ENCODE results near the gene HBA2. TPM values are rescaled to one million over a fixed set of nuclear protein-coding genes. Genes with fewer than 3 reads are reported as not detected.
"Not testable (repeated sequence)": the region's sequence is repeated elsewhere in the genome, so short reads cannot be mapped to it uniquely, and the experiment has no call there.

The HBA2 gene
- total RNA-seq = 100 to 1,000 TPM in 1 of 4 donors, 1 to 10 TPM in 2, not detected in 1; 3.7 to 109 (median 8.2) TPM
- polyA plus RNA-seq = 1 to 10 TPM; 4.2 to 7.1 (median 5.3) TPM

- H3K4me3 ChIP-seq; H3K36me3 ChIP-seq; H3K9me3 ChIP-seq; DNase-seq; H3K27ac ChIP-seq; H3K4me1 ChIP-seq; intact Hi-C loops (cut with DNase I): not testable (repeated sequence)
- peaks cover 29 to 76% (median 61%) of the 10 kb centered on the region in 3 donors for H3K27me3 ChIP-seq
- WGBS, 2 donors = no CpG with 5 or more reads among the region's 74 CpGs
Measured at GRCh38 chr16:172374-172941, at the start of gene HBA2. HBA2 (plus strand) TSS chr16:172876; CDS start chr16:172913, 37 bp downstream.

DNA sequence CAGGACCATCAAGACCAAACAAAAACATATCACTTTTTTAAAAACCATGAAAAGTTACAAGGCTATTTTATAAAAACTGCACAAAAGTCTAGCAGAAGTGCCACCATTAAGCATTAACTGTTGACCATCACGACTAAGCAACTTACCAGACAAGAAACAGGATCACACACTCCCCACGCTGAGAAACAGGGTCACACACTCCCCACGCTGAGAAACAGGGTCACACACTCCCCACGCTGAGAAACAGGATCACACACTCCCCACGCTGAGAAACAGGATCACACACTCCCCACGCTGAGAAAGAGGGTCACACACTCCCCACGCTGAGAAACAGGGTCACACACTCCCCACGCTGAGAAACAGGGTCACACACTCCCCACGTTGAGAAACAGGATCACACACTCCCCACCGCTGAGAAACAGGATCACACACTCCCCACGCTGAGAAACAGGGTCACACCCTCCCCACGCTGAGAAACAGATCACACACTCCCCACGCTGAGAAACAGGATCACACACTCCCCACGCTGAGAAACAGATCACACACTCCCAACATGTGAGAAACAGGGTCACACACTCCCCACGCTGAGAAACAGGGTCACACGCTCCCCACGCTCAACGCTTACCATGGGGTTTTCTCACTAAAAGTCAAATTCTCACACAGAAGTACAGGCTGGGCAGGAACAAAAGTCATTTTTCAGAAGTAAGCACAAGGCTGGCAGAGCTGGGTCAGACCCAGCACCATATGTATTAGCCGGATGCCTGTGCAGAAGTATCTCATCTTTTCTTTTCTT, 48.9 kb upstream of the HBA2 start:
- DNase-seq; H3K27ac ChIP-seq; intact Hi-C loops (cut with DNase I); H3K27me3 ChIP-seq; H3K9me3 ChIP-seq; H3K4me3 ChIP-seq; H3K4me1 ChIP-seq: not testable (repeated sequence)
- peaks cover 0 to 12% (median 0%) of the 10 kb centered on the region in 4 donors for H3K36me3 ChIP-seq
- 87 to 88% methylated on average over 19 of the region's 19 CpGs for WGBS, 2 donors

DNA sequence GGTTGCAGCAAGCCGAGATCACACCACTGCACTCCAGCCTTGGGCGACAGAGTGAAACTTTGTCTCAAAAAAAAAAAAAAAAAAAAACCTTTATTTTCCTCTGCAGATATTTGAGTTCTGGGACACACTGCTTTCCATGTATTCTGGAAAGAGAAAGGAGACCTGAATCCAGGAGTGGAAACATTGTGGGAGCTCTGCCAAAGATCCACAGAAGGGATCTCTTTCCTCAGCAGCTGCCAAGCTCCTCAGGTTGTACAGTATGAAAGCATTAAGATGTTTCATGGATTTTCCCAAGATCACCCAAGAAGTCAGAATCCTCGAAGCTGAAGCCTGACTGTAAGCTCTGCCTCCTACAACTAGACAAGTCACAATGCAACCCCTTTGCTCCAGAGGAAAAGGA, 47.7 kb upstream of the HBA2 start:
- Histone ChIP-seq H3K27me3 (no peaks in the 10 kb centered on the region), H3K9me3 (no peaks in the 10 kb centered on the region), H3K4me1 (no peaks in the 10 kb centered on the region), H3K27ac (no peak overlapping the region), H3K36me3 (peaks cover 0 to 12% (median 0%) of the 10 kb centered on the region in 4 donors), H3K4me3 (no peak overlapping the region)
- intact Hi-C loops (cut with DNase I) = no loop called here
- TF ChIP-seq CTCF (IDR thresholded peaks at IDR 0.05) = no peak
- no peak for TF ChIP-seq POLR2AphosphoS5 (IDR thresholded peaks at IDR 0.05)
- TF ChIP-seq POLR2A (IDR thresholded peaks at IDR 0.05) = no peak
- no peak for TF ChIP-seq EP300 (IDR thresholded peaks at IDR 0.05)
- 95 to 96% methylated on average over 3 of the region's 3 CpGs for WGBS, 2 donors
- DNase-seq = no peak

DNA sequence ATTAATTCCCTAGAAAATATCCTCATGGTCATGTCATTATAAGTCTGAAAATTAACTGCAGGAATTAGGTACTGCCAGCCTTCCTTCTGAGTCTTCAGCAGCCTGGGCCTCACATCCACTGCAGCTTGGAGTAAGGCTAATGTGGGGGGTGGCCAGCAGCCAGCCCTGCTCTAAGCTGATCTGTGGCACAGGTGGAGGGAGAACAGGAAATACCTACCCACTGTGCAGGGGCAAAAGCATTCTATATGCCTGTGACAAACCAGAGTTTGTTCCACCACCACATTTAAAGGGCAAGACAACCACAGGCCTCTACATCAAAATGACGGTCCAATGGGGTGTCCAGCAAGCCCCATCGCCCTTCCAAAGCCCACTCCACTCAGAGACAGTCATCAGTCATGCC, 43.6 kb upstream of the HBA2 start:
- Histone ChIP-seq H3K9me3 (no peaks in the 10 kb centered on the region), H3K27me3 (no peaks in the 10 kb centered on the region), H3K4me3 (no peak overlapping the region), H3K4me1 (no peaks in the 10 kb centered on the region), H3K27ac (no peak overlapping the region), H3K36me3 (peaks cover 0 to 7% (median 0%) of the 10 kb centered on the region in 4 donors)
- WGBS, 2 donors = 85 to 96% methylated on average over 2 of the region's 2 CpGs
- no peak for DNase-seq
- intact Hi-C loops (cut with DNase I) = no loop called here
- TF ChIP-seq POLR2A (IDR thresholded peaks at IDR 0.05) = no peak
- TF ChIP-seq POLR2AphosphoS5 (IDR thresholded peaks at IDR 0.05) = no peak
- TF ChIP-seq EP300 (IDR thresholded peaks at IDR 0.05) = no peak
- no peak for TF ChIP-seq CTCF (IDR thresholded peaks at IDR 0.05)

GRCh38 chr16:130533-131173, 42.0 kb upstream of the HBA2 start:
- DNase-seq = no peak
- TF ChIP-seq CTCF (IDR thresholded peaks at IDR 0.05) (no peak), POLR2AphosphoS5 (IDR thresholded peaks at IDR 0.05) (no peak), EP300 (IDR thresholded peaks at IDR 0.05) (no peak), POLR2A (IDR thresholded peaks at IDR 0.05) (no peak)
- Histone ChIP-seq H3K4me3 (no peak overlapping the region), H3K36me3 (no peaks in the 10 kb centered on the region), H3K27me3 (no peaks in the 10 kb centered on the region), H3K9me3 (no peaks in the 10 kb centered on the region), H3K27ac (no peak overlapping the region), H3K4me1 (no peaks in the 10 kb centered on the region)
- WGBS, 2 donors = 95 to 96% methylated on average over 15 of the region's 15 CpGs
- intact Hi-C loops (cut with DNase I) = no loop called here

Measured in sigmoid colon (tissue), 7 donors.